GM12864 (cell line): Measurements from ENCODE around the gene RPL18.
A peak's percentile ranks its signal among the peaks of the same experiment; 100 is the strongest.

Experiments
- DNase-seq: peaks from one replicate; pipeline ENCODE4 v3.0.0-alpha.2; 2011; ENCODE audit warnings: low read depth
- H3K4me3 ChIP-seq: 2 replicates; pipeline ENCODE4 v1.5.1; 2011; ENCODE audit warnings: mild to moderate bottlenecking, low read depth, low read length, control low read depth
- TF ChIP-seq, protein P1 (sequence below): IDR thresholded peaks from 2 replicates; pipeline ENCODE4 v1.5.1; 2011; ENCODE audit warnings: low read depth, mild to moderate bottlenecking, moderate library complexity, low read length, control low read depth, inconsistent platforms; ENCODE audit errors: missing control alignments

The RPL18 gene

DNA sequence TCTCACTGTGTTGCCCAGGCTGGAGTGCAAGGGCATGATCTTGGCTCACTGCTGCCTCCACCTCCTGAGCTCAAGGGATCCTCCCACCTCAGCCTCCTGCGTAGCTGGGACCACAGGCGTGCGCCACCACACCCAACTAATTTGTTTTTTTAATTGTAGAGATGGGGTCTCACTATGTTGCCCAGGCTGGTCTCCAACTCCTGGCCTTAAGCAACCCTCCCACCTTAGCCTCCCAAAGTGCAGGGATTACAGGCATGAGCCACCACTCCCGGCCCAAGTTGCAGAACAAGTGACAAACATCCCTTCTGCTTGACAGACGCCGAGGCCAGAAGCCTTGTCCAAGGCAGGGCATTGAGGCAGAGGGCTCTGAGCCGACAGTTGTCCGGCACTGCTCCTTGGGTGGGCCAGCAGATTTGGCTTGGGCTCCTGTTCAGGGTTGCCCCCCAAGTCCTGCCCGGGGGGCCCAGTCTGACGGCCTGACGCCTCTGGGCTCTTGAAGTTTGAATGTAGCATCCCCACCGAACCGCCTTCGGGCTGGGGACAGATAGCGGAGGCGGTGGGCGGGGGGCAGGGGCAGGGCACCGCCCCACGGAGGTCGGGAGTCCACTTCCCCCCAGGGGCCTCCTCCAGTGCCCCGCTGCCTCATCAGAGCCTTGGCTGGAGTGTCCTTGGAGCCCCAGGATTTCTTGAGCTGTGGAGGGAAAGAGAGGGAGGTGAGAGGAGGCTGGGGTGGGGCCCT, 18.1 kb downstream of the RPL18 start:
- no peak for DNase-seq

DNA sequence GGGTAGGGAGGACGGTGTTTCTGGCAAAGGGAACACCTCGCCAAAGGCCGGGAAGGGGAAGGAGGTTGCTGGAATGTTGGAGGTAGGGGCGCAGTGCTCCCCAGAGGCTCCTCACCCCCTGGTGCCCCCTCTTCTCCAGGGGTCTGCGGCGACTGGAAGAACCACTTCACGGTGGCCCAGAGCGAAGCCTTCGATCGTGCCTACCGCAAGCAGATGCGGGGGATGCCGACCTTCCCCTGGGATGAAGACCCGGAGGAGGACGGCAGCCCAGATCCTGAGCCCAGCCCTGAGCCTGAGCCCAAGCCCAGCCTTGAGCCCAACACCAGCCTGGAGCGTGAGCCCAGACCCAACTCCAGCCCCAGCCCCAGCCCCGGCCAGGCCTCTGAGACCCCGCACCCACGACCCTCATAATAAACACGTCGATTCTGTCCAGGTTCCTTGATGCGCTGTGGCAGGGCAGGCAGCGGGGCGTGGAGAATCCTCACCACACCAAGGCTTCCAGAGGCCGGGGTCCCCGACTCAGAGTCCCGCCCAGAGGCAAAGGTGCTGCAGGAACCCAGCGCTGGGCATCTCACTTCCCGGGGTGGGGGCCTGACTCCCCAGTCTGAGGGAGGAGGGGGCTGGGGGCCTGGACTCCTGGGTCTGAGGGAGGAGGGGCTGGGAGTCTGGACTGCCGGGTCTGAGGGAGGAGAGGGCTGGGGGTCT, 19.8 kb downstream of the RPL18 start:
- TF ChIP-seq, protein P1, sequence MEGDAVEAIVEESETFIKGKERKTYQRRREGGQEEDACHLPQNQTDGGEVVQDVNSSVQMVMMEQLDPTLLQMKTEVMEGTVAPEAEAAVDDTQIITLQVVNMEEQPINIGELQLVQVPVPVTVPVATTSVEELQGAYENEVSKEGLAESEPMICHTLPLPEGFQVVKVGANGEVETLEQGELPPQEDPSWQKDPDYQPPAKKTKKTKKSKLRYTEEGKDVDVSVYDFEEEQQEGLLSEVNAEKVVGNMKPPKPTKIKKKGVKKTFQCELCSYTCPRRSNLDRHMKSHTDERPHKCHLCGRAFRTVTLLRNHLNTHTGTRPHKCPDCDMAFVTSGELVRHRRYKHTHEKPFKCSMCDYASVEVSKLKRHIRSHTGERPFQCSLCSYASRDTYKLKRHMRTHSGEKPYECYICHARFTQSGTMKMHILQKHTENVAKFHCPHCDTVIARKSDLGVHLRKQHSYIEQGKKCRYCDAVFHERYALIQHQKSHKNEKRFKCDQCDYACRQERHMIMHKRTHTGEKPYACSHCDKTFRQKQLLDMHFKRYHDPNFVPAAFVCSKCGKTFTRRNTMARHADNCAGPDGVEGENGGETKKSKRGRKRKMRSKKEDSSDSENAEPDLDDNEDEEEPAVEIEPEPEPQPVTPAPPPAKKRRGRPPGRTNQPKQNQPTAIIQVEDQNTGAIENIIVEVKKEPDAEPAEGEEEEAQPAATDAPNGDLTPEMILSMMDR, result no peak
- no peak for DNase-seq
- no peak overlapping the region for H3K4me3 ChIP-seq

More for the DNA sequence above, 18.1 kb downstream of the RPL18 start:
- TF ChIP-seq, protein P1, result no peak
- no peak overlapping the region for H3K4me3 ChIP-seq

DNA sequence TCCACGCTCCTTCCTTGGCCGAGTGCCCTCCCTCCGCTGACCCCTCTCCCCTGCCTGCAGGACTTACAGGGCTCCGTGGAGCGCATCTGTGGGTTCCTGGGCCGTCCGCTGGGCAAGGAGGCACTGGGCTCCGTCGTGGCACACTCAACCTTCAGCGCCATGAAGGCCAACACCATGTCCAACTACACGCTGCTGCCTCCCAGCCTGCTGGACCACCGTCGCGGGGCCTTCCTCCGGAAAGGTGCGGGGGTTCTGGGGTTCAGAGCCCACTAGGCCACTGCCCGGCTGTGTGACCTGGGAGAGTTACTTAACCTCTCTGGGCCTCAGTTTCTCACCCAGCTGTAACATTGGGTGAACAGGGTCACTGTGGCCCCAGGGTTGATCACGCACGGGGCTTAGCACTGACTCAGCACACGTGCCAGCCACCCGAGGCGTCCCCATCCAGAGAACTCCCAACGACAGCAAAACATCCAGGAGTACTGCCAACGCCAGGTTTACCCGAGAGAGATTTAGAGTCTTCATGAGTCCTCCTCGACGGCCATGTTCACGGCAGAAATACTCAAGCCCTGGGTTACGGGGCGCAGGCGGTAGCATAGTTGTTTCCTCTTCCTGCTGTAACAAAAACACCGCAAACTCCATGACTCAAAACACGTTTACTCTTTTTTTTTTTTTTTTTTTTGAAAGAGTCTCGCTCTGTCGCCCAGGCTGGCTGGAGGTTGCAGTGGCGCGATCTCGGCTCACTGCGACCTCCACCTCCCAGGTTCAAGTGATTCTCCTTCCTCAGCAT, 22.1 kb downstream of the RPL18 start:
- DNase-seq, result peak; percentile 35
- TF ChIP-seq, protein P1, result no peak
- H3K4me3 ChIP-seq, result peak overlapping the region; percentile 13; the same call in 1 of the 2 replicates

DNA sequence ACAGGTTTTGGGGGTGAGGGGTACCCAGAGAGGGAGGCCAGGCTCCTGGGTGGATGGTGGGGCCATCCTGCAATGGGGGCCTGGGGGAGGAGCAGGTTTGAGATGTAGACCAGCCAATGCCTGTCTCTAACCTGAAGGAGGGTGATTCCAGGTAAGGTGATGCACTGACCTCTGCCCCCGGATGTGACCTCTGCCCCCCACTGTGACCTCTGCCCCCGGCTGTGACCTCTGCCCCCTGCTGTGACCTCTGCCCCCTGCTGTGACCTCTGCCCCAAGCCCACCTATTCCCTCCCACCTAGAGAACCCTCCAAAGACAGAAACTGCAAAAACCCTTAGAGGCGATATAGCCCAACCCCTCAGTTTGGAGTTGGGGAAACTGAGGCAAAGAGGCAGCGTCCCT, 22.7 kb downstream of the RPL18 start:
- peak overlapping the region; percentile 13; the same call in 1 of the 2 replicates for H3K4me3 ChIP-seq
- TF ChIP-seq, protein P1, result no peak
- no peak for DNase-seq

DNA sequence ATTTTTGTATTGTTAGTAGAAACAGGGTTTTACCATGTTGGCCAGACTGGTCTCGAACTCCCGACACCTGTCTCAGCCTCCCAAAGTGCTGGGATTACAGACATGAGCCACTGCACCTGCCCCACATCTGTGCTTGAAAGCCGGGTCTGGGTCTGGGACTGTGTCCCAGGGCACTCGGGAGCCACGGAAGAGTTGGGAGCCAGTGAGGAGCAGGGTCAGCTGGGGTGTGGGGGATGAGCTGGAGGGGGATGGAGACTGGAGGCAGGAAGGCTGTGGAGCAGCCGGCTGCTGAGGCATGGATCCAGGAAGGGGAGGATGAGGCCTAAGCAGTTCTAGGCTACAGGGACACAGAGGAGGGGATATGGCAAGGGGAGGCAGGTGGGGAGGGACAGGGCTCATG, 23.1 kb downstream of the RPL18 start:
- TF ChIP-seq, protein P1, result no peak
- no peak for DNase-seq

DNA sequence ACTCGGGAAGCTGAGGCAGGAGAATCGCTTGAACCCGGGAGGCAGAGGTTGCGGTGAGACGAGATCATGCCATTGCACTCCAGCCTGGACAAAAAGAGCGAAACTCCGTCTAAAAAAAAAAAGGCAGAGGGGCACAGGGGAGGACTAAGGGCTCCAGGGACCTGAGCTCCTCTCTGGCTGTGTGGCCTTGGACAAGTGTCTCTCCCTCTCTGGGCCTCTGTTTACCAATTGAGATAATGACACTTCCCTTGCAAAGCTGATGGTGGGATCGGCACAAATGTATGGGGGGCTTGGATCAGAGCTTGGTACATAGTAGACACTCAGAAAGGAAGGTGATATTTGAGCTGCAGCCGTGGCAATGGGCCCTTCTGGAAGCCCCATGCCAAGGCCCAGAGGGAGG, 23.8 kb downstream of the RPL18 start:
- TF ChIP-seq, protein P1, result no peak
- H3K4me3 ChIP-seq, result no peak overlapping the region
- DNase-seq, result no peak

More for the DNA sequence above, 23.1 kb downstream of the RPL18 start:
- no peak overlapping the region for H3K4me3 ChIP-seq
